ENCODE data around the gene ZNF526.

- TF ChIP-seq POLR2A (IDR thresholded peaks at IDR 0.05; ENCODE audit: low read length), result no peak
- no peak for TF ChIP-seq GATA1 (IDR thresholded peaks at IDR 0.05; ENCODE audit: low read depth, low read length)
Observed at GRCh38 chr19:42200116-42200715, 19.9 kb upstream of the ZNF526 start.

All from erythroblast (primary cell).